SU-DHL-6 (cell line): ENCODE measurements around the gene NFIA.

Source experiments
- H2AFZ ChIP-seq: fragments of 200-600 bp; sonication (generic); 2 replicates; pipeline ENCODE4 v1.6.1; 2014; ENCODE audit warnings: low read depth, mild to moderate bottlenecking, moderate library complexity, mixed read lengths, antibody characterized with exemption, low read length; ENCODE audit not compliant: severe bottlenecking
- H3F3A ChIP-seq: fragments of 200-600 bp; shearing (Covaris generic); 2 replicates; pipeline ENCODE4 v1.6.0; 2016; ENCODE audit warnings: antibody characterized with exemption, mild to moderate bottlenecking; ENCODE audit not compliant: insufficient read depth
- H3K27ac ChIP-seq: fragments of 200-600 bp; sonication (generic); 2 replicates; pipeline ENCODE4 v1.5.1; 2016; ENCODE audit warnings: low read depth, mild to moderate bottlenecking, low read length, moderate library complexity, mixed read lengths
- H3K27me3 ChIP-seq: fragments of 200-600 bp; sonication (generic), shearing (Covaris generic); 2 replicates; pipeline ENCODE4 v1.6.0; 2014; ENCODE audit warnings: mild to moderate bottlenecking, low read length
- H3K36me3 ChIP-seq: fragments of 200-600 bp; sonication (generic); 2 replicates; pipeline ENCODE4 v1.6.1; 2014; ENCODE audit warnings: mild to moderate bottlenecking, low read length, mixed read lengths
- H3K4me2 ChIP-seq: fragments of 300-600, 200-600 bp; shearing (Covaris generic), sonication (generic); 2 replicates; pipeline ENCODE4 v1.6.0; 2014; ENCODE audit warnings: low read length, low read depth, mild to moderate bottlenecking; ENCODE audit not compliant: poor library complexity, severe bottlenecking
- H3K4me3 ChIP-seq: fragments of 200-600 bp; sonication (generic); 2 replicates; pipeline ENCODE4 v1.5.1; 2014; ENCODE audit warnings: antibody characterized with exemption, low read length, mild to moderate bottlenecking, mixed read lengths; ENCODE audit not compliant: insufficient read depth, poor library complexity, severe bottlenecking
- H3K79me2 ChIP-seq: fragments of 200-600 bp; sonication (generic); 2 replicates; pipeline ENCODE4 v1.6.1; 2014; ENCODE audit warnings: mild to moderate bottlenecking, low read length, moderate library complexity; ENCODE audit not compliant: insufficient read depth
- H3K9ac ChIP-seq: fragments of 200-600 bp; sonication (generic); 2 replicates; pipeline ENCODE4 v1.7.0; 2014; ENCODE audit warnings: mild to moderate bottlenecking, low read length
- H3K9me2 ChIP-seq: fragments of 200-600 bp; sonication (generic); replicated peaks from 2 replicates; pipeline ENCODE4 v1.6.1; 2014; ENCODE audit warnings: low read length; ENCODE audit not compliant: insufficient read depth
- H3K9me3 ChIP-seq: fragments of 200-600 bp; sonication (generic); 2 replicates; pipeline ENCODE4 v1.6.1; 2014; ENCODE audit warnings: low read length, mixed read lengths; ENCODE audit not compliant: insufficient read depth
- H4K20me1 ChIP-seq: fragments of 200-600 bp; sonication (generic); 2 replicates; pipeline ENCODE4 v1.6.1; 2014; ENCODE audit warnings: low read depth, mild to moderate bottlenecking, antibody characterized with exemption, low read length, moderate library complexity, mixed read lengths
- CTCF ChIP-seq: fragments of 200-600 bp; sonication (generic); IDR thresholded peaks from one replicate; pipeline ENCODE4 v1.5.1; 2017; ENCODE audit warnings: antibody characterized with exemption, mild to moderate bottlenecking, low read length, moderate library complexity; ENCODE audit not compliant: insufficient read depth, poor library complexity, severe bottlenecking
- EZH2phosphoT487 ChIP-seq: fragments of 200-600 bp; sonication (generic), shearing (Covaris generic); conservative IDR thresholded peaks from 2 replicates; pipeline ENCODE4 v1.6.1; 2018; ENCODE audit warnings: mild to moderate bottlenecking, antibody characterized with exemption, low read length, moderate library complexity, mixed read lengths

Gene NFIA

GRCh38 chr1:61138305-61138704, 55.9 kb downstream of the NFIA start:
- H3K4me3 ChIP-seq: no peak overlapping the region
- H3K9me3 ChIP-seq: no peaks in the 10 kb centered on the region
- H3K27ac ChIP-seq: no peak overlapping the region
- no peaks in the 10 kb centered on the region for H3K9me2 ChIP-seq
- no peaks in the 10 kb centered on the region for H3F3A ChIP-seq
- no peaks in the 10 kb centered on the region for H4K20me1 ChIP-seq
- TF ChIP-seq EZH2phosphoT487 (no peak), CTCF (no peak)
- no peaks in the 10 kb centered on the region for H3K27me3 ChIP-seq
- H3K4me2 ChIP-seq: no peak overlapping the region
- no peaks in the 10 kb centered on the region for H3K36me3 ChIP-seq
- H3K9ac ChIP-seq: no peak overlapping the region
- no peaks in the 10 kb centered on the region for H3K79me2 ChIP-seq
- H2AFZ ChIP-seq: no peak overlapping the region

GRCh38 chr1:61138921-61139774, 56.8 kb downstream of the NFIA start:
- H4K20me1 ChIP-seq: no peaks in the 10 kb centered on the region
- TF ChIP-seq EZH2phosphoT487: no peak
- no peak for TF ChIP-seq CTCF
- H3K9me3 ChIP-seq: no peaks in the 10 kb centered on the region
- H3K27me3 ChIP-seq: no peaks in the 10 kb centered on the region
- H3K4me2 ChIP-seq: no peak overlapping the region
- H3F3A ChIP-seq: no peaks in the 10 kb centered on the region
- no peak overlapping the region for H3K27ac ChIP-seq
- no peaks in the 10 kb centered on the region for H3K36me3 ChIP-seq
- no peaks in the 10 kb centered on the region for H3K9me2 ChIP-seq
- no peak overlapping the region for H3K4me3 ChIP-seq
- H3K9ac ChIP-seq: no peak overlapping the region
- no peak overlapping the region for H2AFZ ChIP-seq
- no peaks in the 10 kb centered on the region for H3K79me2 ChIP-seq

DNA sequence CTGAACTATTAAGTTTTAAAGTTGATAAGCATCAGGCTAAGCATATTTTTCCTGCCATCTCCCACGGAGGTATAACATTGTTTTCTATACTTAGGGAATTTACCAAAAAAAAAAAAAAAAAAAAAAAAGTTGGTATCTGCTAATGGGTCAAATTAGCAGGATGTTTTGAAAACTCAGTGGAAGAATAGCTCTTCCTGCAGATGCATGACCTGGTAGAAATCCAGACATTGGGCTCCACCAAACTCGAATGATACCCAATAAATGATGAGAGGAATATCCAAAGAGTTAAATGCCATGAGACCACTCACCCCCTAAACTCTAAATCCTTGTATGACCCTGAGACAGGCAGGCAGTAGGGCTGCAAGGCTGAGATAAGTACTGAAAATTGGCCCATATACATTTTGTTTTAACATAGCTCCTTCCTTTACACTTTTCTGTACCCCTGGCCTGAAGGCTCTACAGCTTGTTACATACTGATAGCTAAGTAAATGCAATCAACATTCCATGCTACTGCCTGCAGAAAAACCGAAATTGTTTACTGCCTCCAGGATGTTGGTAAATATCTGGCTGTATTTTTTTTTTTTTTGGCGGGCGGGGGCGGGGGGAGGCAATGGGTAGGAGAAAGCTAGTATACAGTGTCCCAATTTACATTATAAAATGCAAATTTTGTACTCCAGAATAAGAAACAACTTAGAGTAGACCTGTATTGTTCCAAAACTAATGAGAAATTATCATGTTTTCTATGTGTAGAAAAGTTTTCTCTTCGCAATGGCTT, 57.6 kb downstream of the NFIA start:
- no peaks in the 10 kb centered on the region for H3K36me3 ChIP-seq
- H3K4me2 ChIP-seq: no peak overlapping the region
- H2AFZ ChIP-seq: no peak overlapping the region
- H3K9me2 ChIP-seq: no peaks in the 10 kb centered on the region
- TF ChIP-seq CTCF: no peak
- TF ChIP-seq EZH2phosphoT487: no peak
- H3K9me3 ChIP-seq: no peaks in the 10 kb centered on the region
- no peaks in the 10 kb centered on the region for H4K20me1 ChIP-seq
- no peaks in the 10 kb centered on the region for H3K79me2 ChIP-seq
- H3K9ac ChIP-seq: no peak overlapping the region
- H3F3A ChIP-seq: no peaks in the 10 kb centered on the region
- H3K4me3 ChIP-seq: no peak overlapping the region
- no peak overlapping the region for H3K27ac ChIP-seq
- no peaks in the 10 kb centered on the region for H3K27me3 ChIP-seq
